HepG2 (cell line): ENCODE data around the gene GRIFIN. TPM values are rescaled to one million over a fixed set of nuclear protein-coding genes. Genes with fewer than 3 reads are reported as not detected.

ENCODE experiments used
- AGO1 ChIP-seq: fragments of 200-400 bp; formaldehyde crosslinking; IDR thresholded peaks from 2 replicates; pipeline ENCODE4 v1.6.1; 2017; ENCODE audit warnings: mild to moderate bottlenecking, low read depth, low read length, moderate library complexity; ENCODE audit not compliant: poor library complexity, severe bottlenecking
- ATRX ChIP-seq: sonication (generic); formaldehyde crosslinking; IDR thresholded peaks from 2 replicates; pipeline ENCODE4 v1.4.0; 2020; ENCODE audit warnings: missing genetic modification reagents, borderline replicate concordance
- CREBL2 ChIP-seq: sonication (generic); formaldehyde crosslinking; IDR thresholded peaks from 2 replicates; pipeline ENCODE4 v1.8.1; 2023; ENCODE audit warnings: missing genetic modification reagents, mild to moderate bottlenecking, borderline replicate concordance
- GATA4 ChIP-seq: sonication (generic); IDR thresholded peaks from 2 replicates; pipeline ENCODE4 v1.6.1; 2016; ENCODE audit warnings: antibody characterized with exemption, low read depth, borderline replicate concordance
- GZF1 ChIP-seq: sonication (generic); formaldehyde crosslinking; IDR thresholded peaks from 2 replicates; pipeline ENCODE4 v1.5.1; 2020; ENCODE audit warnings: mild to moderate bottlenecking, missing genetic modification reagents
- HNRNPK ChIP-seq: fragments of 200-400 bp; formaldehyde crosslinking; IDR thresholded peaks from 2 replicates; pipeline ENCODE4 v1.6.1; 2018; ENCODE audit warnings: low read length, low read depth, moderate library complexity, mild to moderate bottlenecking; ENCODE audit not compliant: poor library complexity, severe bottlenecking
- KLF13 ChIP-seq: sonication (generic); formaldehyde crosslinking; IDR thresholded peaks from 2 replicates; pipeline ENCODE4 v1.4.0; 2020; ENCODE audit warnings: mild to moderate bottlenecking, missing genetic modification reagents
- MATR3 ChIP-seq: sonication (generic); formaldehyde crosslinking; IDR thresholded peaks from 2 replicates; pipeline ENCODE4 v1.4.0; 2020; ENCODE audit warnings: missing genetic modification reagents
- MTF1 ChIP-seq: sonication (generic); formaldehyde crosslinking; IDR thresholded peaks from 2 replicates; pipeline ENCODE4 v1.5.0; 2020; ENCODE audit warnings: missing genetic modification reagents
- MXI1 ChIP-seq: IDR thresholded peaks from 3 replicates; pipeline ENCODE4 v1.6.1; 2012; ENCODE audit warnings: low read depth, low read length, inconsistent platforms, borderline replicate concordance
- PAXIP1 ChIP-seq: sonication (generic); formaldehyde crosslinking; conservative IDR thresholded peaks from 2 replicates; pipeline ENCODE4 v1.4.0; 2020; ENCODE audit warnings: mild to moderate bottlenecking, missing genetic modification reagents, moderate library complexity
- PITX1 ChIP-seq: sonication (generic); formaldehyde crosslinking; IDR thresholded peaks from 2 replicates; pipeline ENCODE4 v1.5.1; 2020; ENCODE audit warnings: mild to moderate bottlenecking, missing genetic modification reagents
- SMYD3 ChIP-seq: sonication (generic); formaldehyde crosslinking; IDR thresholded peaks from 2 replicates; pipeline ENCODE4 v1.8.1; 2023; ENCODE audit warnings: mild to moderate bottlenecking, missing genetic modification reagents
- SOX5 ChIP-seq: IDR thresholded peaks from 2 replicates; pipeline ENCODE4 v1.6.1; 2016; ENCODE audit warnings: borderline replicate concordance
- THAP7 ChIP-seq: sonication (generic); formaldehyde crosslinking; IDR thresholded peaks from 2 replicates; pipeline ENCODE4 v1.8.1; 2023; ENCODE audit warnings: mild to moderate bottlenecking, missing genetic modification reagents
- ZBTB46 ChIP-seq: sonication (generic); formaldehyde crosslinking; IDR thresholded peaks from 2 replicates; pipeline ENCODE4 v1.4.0; 2020; ENCODE audit warnings: mild to moderate bottlenecking, missing genetic modification reagents, borderline replicate concordance
- ZC3H4 ChIP-seq: sonication (generic); formaldehyde crosslinking; IDR thresholded peaks from 2 replicates; pipeline ENCODE4 v1.4.0; 2020; ENCODE audit warnings: missing genetic modification reagents, borderline replicate concordance
- ZKSCAN1 ChIP-seq: fragments of 150-350 bp; IDR thresholded peaks from 2 replicates; pipeline ENCODE4 v1.6.1; 2014; ENCODE audit warnings: low read length
- ZNF263 ChIP-seq: sonication (generic); formaldehyde crosslinking; IDR thresholded peaks from 2 replicates; pipeline ENCODE4 v1.4.0; 2020; ENCODE audit warnings: missing genetic modification reagents
- ZNF431 ChIP-seq: sonication (generic); formaldehyde crosslinking; IDR thresholded peaks from 2 replicates; pipeline ENCODE4 v1.9.0; 2022; ENCODE audit warnings: missing genetic modification reagents, low read depth, mild to moderate bottlenecking, borderline replicate concordance
- ZNF468 ChIP-seq: sonication (generic); formaldehyde crosslinking; IDR thresholded peaks from 2 replicates; pipeline ENCODE4 v1.8.0; 2022; ENCODE audit warnings: mild to moderate bottlenecking, moderate library complexity, missing genetic modification reagents
- ZNF512 ChIP-seq: sonication (generic); formaldehyde crosslinking; IDR thresholded peaks from 2 replicates; pipeline ENCODE4 v1.4.0; 2020; ENCODE audit warnings: mild to moderate bottlenecking, missing genetic modification reagents
- ZSCAN12 ChIP-seq: sonication (generic); formaldehyde crosslinking; IDR thresholded peaks from 2 replicates; pipeline ENCODE4 v1.9.0; 2021; ENCODE audit warnings: mild to moderate bottlenecking, missing genetic modification reagents
- ZSCAN9 ChIP-seq: IDR thresholded peaks from 2 replicates; pipeline ENCODE4 v1.6.1; 2016; ENCODE audit warnings: borderline replicate concordance
- polyA plus RNA-seq, 8 experiments: library from polyadenylated mRNA; depleted of rRNA in 3 of 8; stranded (reverse) in 7 of 8; unstranded in 1 of 8; fragments of >200 nt; fragmentation: Illumina TruSeq in 4 of 8; extraction: Trizol in 4 of 8; gene quantifications; 2 replicates each; pipeline versions ENCODE4 v1.2.1 to v1.2.3, GENCODE V29; 2011 to 2016; ENCODE audit warnings: low read depth in 4 of 8, missing spikeins in 1 of 8, mixed read lengths in 1 of 8; ENCODE audit not compliant: insufficient read depth in 1 of 8
- total RNA-seq, 5 experiments: library from RNA; depleted of rRNA; stranded (reverse); fragments of >200 nt; fragmentation: Illumina TruSeq; extraction: Trizol; gene quantifications; 2 replicates each; pipeline ENCODE4 v1.2.3, GENCODE V29; 2016; ENCODE audit warnings: low read depth in 1 of 5

Gene GRIFIN
- total and polyA plus RNA-seq, 2 of the 13 experiments (the other 11 are each of a cell fraction or from before 2014, with no cell fraction given) = not detected

- TF ChIP-seq ZNF512 (CRISPR knock-in tag) = peak; percentile 70; the same call in 1 of the 2 replicates
- TF ChIP-seq GATA4 = no peak
- 0 out of 2 replicates have a peak, but pooled peaks have one; percentile 3 for TF ChIP-seq PAXIP1 (CRISPR knock-in tag)
- TF ChIP-seq SMYD3 (CRISPR knock-in tag) = no peak
- 0 out of 2 replicates have a peak, but pooled peaks have one; percentile 58 for TF ChIP-seq THAP7 (CRISPR knock-in tag)
- TF ChIP-seq PITX1 = peak; percentile 10; the same call in 1 of the 2 replicates
- TF ChIP-seq ZKSCAN1 = no peak
- no peak; the same call in 1 of the 2 replicates for TF ChIP-seq GZF1 (CRISPR knock-in tag)
- no peak for TF ChIP-seq ZBTB46 (CRISPR knock-in tag)
- peak; percentile 90 for TF ChIP-seq AGO1
- no peak for TF ChIP-seq ZC3H4 (CRISPR knock-in tag)
- 0 out of 3 replicates have a peak, but pooled peaks have one; percentile 11 for TF ChIP-seq MXI1
- TF ChIP-seq CREBL2 (CRISPR knock-in tag) = peak; percentile 72; the same call in 1 of the 2 replicates
- TF ChIP-seq MTF1 (CRISPR knock-in tag) = no peak
- TF ChIP-seq ZNF263 (CRISPR knock-in tag) = no peak
- TF ChIP-seq KLF13 (CRISPR knock-in tag) = no peak
- TF ChIP-seq ZSCAN12 (CRISPR knock-in tag) = no peak
- TF ChIP-seq ZNF431 (CRISPR knock-in tag) = no peak
- TF ChIP-seq SOX5 (CRISPR knock-in tag) = no peak
- peak; percentile 98 for TF ChIP-seq HNRNPK
- no peak for TF ChIP-seq MATR3 (CRISPR knock-in tag)
- TF ChIP-seq ZNF468 (CRISPR knock-in tag) = no peak
- no peak for TF ChIP-seq ATRX (CRISPR knock-in tag)
- 0 out of 2 replicates have a peak, but pooled peaks have one; percentile 3 for TF ChIP-seq ZSCAN9 (CRISPR knock-in tag)
Observed at GRCh38 chr7:2452074-2452507, 24.1 kb downstream of the GRIFIN start (continued).
